Middle frontal gyrus (tissue), 1 donor: ENCODE measurements around the gene EZH2.

Source experiments
- DNase-seq: peaks from one replicate; pipeline ENCODE4 v3.0.0-alpha.2; 2015; ENCODE audit warnings: low spot score; ENCODE audit errors: extremely low spot score

EZH2 gene

GRCh38 chr7:148809856-148810255 lies 74.2 kb downstream of the EZH2 start:
- no peak for DNase-seq

- no peak for DNase-seq
These were observed 76.7 kb downstream of the EZH2 start for GRCh38 chr7:148807436-148807835.

- no peak for DNase-seq
These were observed 77.9 kb downstream of the EZH2 start for GRCh38 chr7:148806187-148806586.

GRCh38 chr7:148804343-148805235 lies 79.5 kb downstream of the EZH2 start:
- DNase-seq: no peak

- no peak for DNase-seq
These were observed 81.0 kb downstream of the EZH2 start for GRCh38 chr7:148803094-148803493.

- DNase-seq: no peak
These were observed 82.0 kb downstream of the EZH2 start for GRCh38 chr7:148802101-148802493.

GRCh38 chr7:148800677-148801076 lies 83.4 kb downstream of the EZH2 start:
- DNase-seq: no peak

- no peak for DNase-seq
These were observed 84.1 kb downstream of the EZH2 start for GRCh38 chr7:148799893-148800555.

GRCh38 chr7:148796841-148797240 lies 87.2 kb downstream of the EZH2 start:
- DNase-seq: no peak

GRCh38 chr7:148794476-148794875 lies 89.6 kb downstream of the EZH2 start:
- no peak for DNase-seq

- no peak for DNase-seq
These were observed 90.5 kb downstream of the EZH2 start for GRCh38 chr7:148793590-148793989.

GRCh38 chr7:148791546-148791945 lies 92.5 kb downstream of the EZH2 start:
- no peak for DNase-seq

GRCh38 chr7:148790850-148791249 lies 93.2 kb downstream of the EZH2 start:
- DNase-seq: no peak

- no peak for DNase-seq
These were observed 93.9 kb downstream of the EZH2 start for GRCh38 chr7:148790131-148790726.

- no peak for DNase-seq
These were observed 94.9 kb downstream of the EZH2 start for GRCh38 chr7:148789220-148789619.

GRCh38 chr7:148787571-148788295 lies 96.4 kb downstream of the EZH2 start:
- no peak for DNase-seq

- no peak for DNase-seq
These were observed 100.1 kb downstream of the EZH2 start for GRCh38 chr7:148783801-148784527.

- DNase-seq: no peak
These were observed 101.2 kb downstream of the EZH2 start for GRCh38 chr7:148782757-148783456.

- DNase-seq: no peak
These were observed 109.6 kb downstream of the EZH2 start for GRCh38 chr7:148774471-148774870.

GRCh38 chr7:148773334-148773733 lies 110.8 kb downstream of the EZH2 start:
- DNase-seq: no peak
